Ishikawa (cell line): ENCODE measurements around the gene KAT2B.

Experiments used
- CEBPB ChIP-seq: IDR thresholded peaks from 2 replicates; pipeline ENCODE4 v1.6.1; 2012
- EGR1 ChIP-seq: IDR thresholded peaks from 2 replicates; pipeline ENCODE4 v1.6.1; 2012
- EP300 ChIP-seq: IDR thresholded peaks from 2 replicates; pipeline ENCODE4 v1.6.1; 2012; ENCODE audit warnings: borderline replicate concordance
- FOXM1 ChIP-seq: IDR thresholded peaks from 2 replicates; pipeline ENCODE4 v1.6.1; 2012; ENCODE audit warnings: low read depth, borderline replicate concordance
- MAX ChIP-seq: IDR thresholded peaks from 2 replicates; pipeline ENCODE4 v1.6.1; 2012
- RAD21 ChIP-seq: IDR thresholded peaks from 2 replicates; pipeline ENCODE4 v1.6.1; 2012; ENCODE audit warnings: low read depth
- REST ChIP-seq: IDR thresholded peaks from 2 replicates; pipeline ENCODE4 v1.6.1; 2012; ENCODE audit warnings: low read depth, mild to moderate bottlenecking
- TCF12 ChIP-seq: IDR thresholded peaks from 2 replicates; pipeline ENCODE4 v1.6.1; 2012; ENCODE audit warnings: low read depth

- TF ChIP-seq EGR1 (no peak), FOXM1 (no peak), REST (no peak), MAX (no peak), RAD21 (no peak), EP300 (no peak), TCF12 (no peak), CEBPB (no peak)
Measured at GRCh38 chr3:20107722-20108121, 67.5 kb downstream of the KAT2B start.
